SH-SY5Y (cell line): ENCODE data around the gene C1orf52.

ENCODE experiments used
- GATA2 ChIP-seq: IDR thresholded peaks from 2 replicates; pipeline ENCODE4 v1.6.1; 2011; ENCODE audit warnings: mild to moderate bottlenecking, low read depth, low read length
- GATA3 ChIP-seq: IDR thresholded peaks from 2 replicates; pipeline ENCODE4 v1.6.1; 2011; ENCODE audit warnings: low read depth, mild to moderate bottlenecking, low read length, moderate library complexity

GRCh38 chr1:85245456-85245855 is 14.0 kb downstream of the C1orf52 start:
- TF ChIP-seq GATA2 (no peak), GATA3 (no peak)
